Activated CD4-positive, alpha-beta T cell treated with anti-CD3 and anti-CD28 coated beads for 36 hours (primary cell): ENCODE data around the gene CXCL6. TPM values are rescaled to one million over a fixed set of nuclear protein-coding genes. Genes with fewer than 3 reads are reported as not detected.

Experiments used
- ATAC-seq: fragments of 200-7000 bp; cut with Tn5 transposase; one replicate; pipeline ENCODE4 v1.10.0; 2021; ENCODE audit warnings: mild to moderate bottlenecking, moderate library complexity
- CTCF ChIA-PET: fragments of 350-600 bp; sonication (Branson Sonifier 250); formaldehyde crosslinking; loops from one replicate; lab custom pipeline; 2021; ENCODE audit warnings: antibody characterized with exemption; lab: Charles Lee
- POLR2A ChIA-PET: fragments of 350-600 bp; sonication (Branson Sonifier 250); formaldehyde crosslinking; loops from one replicate; lab custom pipeline; 2021; ENCODE audit warnings: antibody characterized with exemption, inconsistent platforms; lab: Charles Lee
- DNase-seq: peaks from one replicate; pipeline ENCODE4 v3.0.0-alpha.2; 2020
- H3K27ac Mint-ChIP-seq: one replicate; pipeline ENCODE4 v1.8.0; 2021; ENCODE audit warnings: mixed read lengths
- H3K27me3 Mint-ChIP-seq: one replicate; pipeline ENCODE4 v1.8.0; 2021; ENCODE audit warnings: mixed read lengths
- H3K36me3 Mint-ChIP-seq: one replicate; pipeline ENCODE4 v1.8.0; 2021; ENCODE audit warnings: low read depth, mixed read lengths
- H3K4me1 Mint-ChIP-seq: one replicate; pipeline ENCODE4 v1.8.0; 2021; ENCODE audit warnings: mixed read lengths
- H3K4me3 Mint-ChIP-seq: one replicate; pipeline ENCODE4 v1.8.0; 2021; ENCODE audit warnings: mild to moderate bottlenecking, moderate library complexity, mixed read lengths
- H3K9me3 Mint-ChIP-seq: one replicate; pipeline ENCODE4 v1.8.0; 2021; ENCODE audit warnings: low read depth, mixed read lengths
- intact Hi-C, 2 experiments: fragments of 100-400 bp; cut with DNase I in 1 of 2; cut with micrococcal nuclease in 1 of 2; formaldehyde crosslinking; loops; one replicate each; pipeline versions ENCODE4 v1.14.2 to v1.15.1; 2022 to 2024; cut with DNase I, micrococcal nuclease
- total RNA-seq, 2 experiments: library from RNA; stranded (reverse); gene quantifications; one replicate each; pipeline ENCODE4 v1.2.3, GENCODE V29; 2021

CXCL6 gene
- total RNA-seq, 2 experiments from 2014 or later: not detected

DNA sequence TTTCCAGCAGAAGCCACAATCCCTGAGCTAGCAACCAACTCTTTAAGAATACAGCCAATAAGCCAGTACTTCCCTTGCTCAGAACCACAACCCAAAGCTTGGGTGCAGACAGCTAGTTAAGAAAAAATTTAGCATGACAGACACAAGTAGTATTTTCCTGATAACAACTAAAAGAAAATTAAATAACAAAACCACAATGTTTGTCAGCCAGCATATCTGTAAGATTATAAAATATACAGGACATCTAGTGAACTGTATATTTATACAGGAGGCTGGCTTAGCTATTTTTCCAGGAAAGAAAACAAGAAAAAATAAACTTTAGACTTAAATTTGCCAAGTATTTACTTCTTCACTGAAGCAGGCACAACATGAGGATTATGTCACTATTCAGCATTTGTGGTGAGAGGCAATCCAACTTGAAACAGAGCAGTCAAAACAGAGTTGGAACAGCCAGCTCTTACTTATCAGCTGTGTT, 23.2 kb downstream of the CXCL6 start:
- no peak for ATAC-seq
- Mint-ChIP-seq H3K27me3 (no peaks in the 10 kb centered on the region), H3K27ac (no peak overlapping the region), H3K36me3 (no peaks in the 10 kb centered on the region), H3K4me3 (no peak overlapping the region), H3K9me3 (no peaks in the 10 kb centered on the region), H3K4me1 (no peaks in the 10 kb centered on the region)
- CTCF ChIA-PET: no interaction called here
- intact Hi-C loops: loop anchor here in 1 of 2 experiments (10.0 kb wide), 1 partner anchor 195 kb away; no protein-coding TSS in a partner anchor
- no peak for DNase-seq
- POLR2A ChIA-PET: no interaction called here

- no peak overlapping the region for H3K27ac Mint-ChIP-seq
- ATAC-seq: no peak
- no peaks in the 10 kb centered on the region for H3K9me3 Mint-ChIP-seq
- no peak overlapping the region for H3K4me3 Mint-ChIP-seq
- H3K36me3 Mint-ChIP-seq: no peaks in the 10 kb centered on the region
- intact Hi-C loops: loop anchor here in 1 of 2 experiments (10.0 kb wide), 1 partner anchor 195 kb away; no protein-coding TSS in a partner anchor
- H3K27me3 Mint-ChIP-seq: peaks cover 2% of the 10 kb centered on the region
- DNase-seq: no peak
- POLR2A ChIA-PET: no interaction called here
- no peaks in the 10 kb centered on the region for H3K4me1 Mint-ChIP-seq
- CTCF ChIA-PET: no interaction called here
These were observed 23.7 kb downstream of the CXCL6 start for GRCh38 chr4:73860181-73860580.

- H3K4me1 Mint-ChIP-seq: no peaks in the 10 kb centered on the region
- H3K4me3 Mint-ChIP-seq: no peak overlapping the region
- intact Hi-C loops: loop anchor here in 1 of 2 experiments (10.0 kb wide), 1 partner anchor 196 kb away; no protein-coding TSS in a partner anchor
- ChIA-PET POLR2A (no interaction called here), CTCF (no interaction called here)
- no peak for DNase-seq
- H3K9me3 Mint-ChIP-seq: no peaks in the 10 kb centered on the region
- H3K36me3 Mint-ChIP-seq: no peaks in the 10 kb centered on the region
- H3K27me3 Mint-ChIP-seq: peaks cover 5% of the 10 kb centered on the region
- no peak overlapping the region for H3K27ac Mint-ChIP-seq
- ATAC-seq: no peak
These were observed 24.4 kb downstream of the CXCL6 start for GRCh38 chr4:73860917-73861316.

DNA sequence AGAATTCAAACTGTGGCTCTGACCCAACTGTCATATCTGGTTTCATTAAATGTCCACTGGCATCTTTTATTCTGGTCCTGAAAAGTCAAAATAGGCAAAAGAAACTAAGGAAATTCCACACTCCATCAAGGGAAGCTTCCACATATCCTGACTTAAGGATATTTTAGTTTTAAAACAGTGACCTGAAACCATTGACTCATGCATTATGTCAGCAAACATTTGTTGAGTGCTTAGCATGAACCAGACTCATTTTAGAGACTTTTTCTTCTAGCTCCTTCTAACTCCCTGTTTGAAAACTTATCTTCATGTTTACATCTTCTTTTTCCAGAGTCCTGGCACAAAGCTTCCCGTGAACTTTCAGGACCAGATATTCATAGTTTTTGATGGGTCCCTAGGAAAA, 25.8 kb downstream of the CXCL6 start:
- Mint-ChIP-seq H3K36me3 (no peaks in the 10 kb centered on the region), H3K9me3 (no peaks in the 10 kb centered on the region), H3K4me1 (no peaks in the 10 kb centered on the region), H3K4me3 (no peak overlapping the region), H3K27ac (no peak overlapping the region), H3K27me3 (peaks cover 5% of the 10 kb centered on the region)
- ATAC-seq: no peak
- intact Hi-C loops: loop anchor here in 1 of 2 experiments (10.0 kb wide), 1 partner anchor 198 kb away; no protein-coding TSS in a partner anchor
- DNase-seq: no peak
- ChIA-PET POLR2A (no interaction called here), CTCF (interaction anchor here (1.2 kb wide), 1 partner anchor 22 kb away, joined by 3 read pairs; no protein-coding TSS in a partner anchor)

- ATAC-seq (no peak), DNase-seq (no peak)
- Mint-ChIP-seq H3K27me3 (peaks cover 19% of the 10 kb centered on the region), H3K36me3 (no peaks in the 10 kb centered on the region), H3K9me3 (no peaks in the 10 kb centered on the region), H3K27ac (no peak overlapping the region), H3K4me1 (no peaks in the 10 kb centered on the region), H3K4me3 (no peak overlapping the region)
- intact Hi-C loops: loop anchor here in 1 of 2 experiments (10.0 kb wide), 1 partner anchor 200 kb away; no protein-coding TSS in a partner anchor
- POLR2A ChIA-PET: no interaction called here
- CTCF ChIA-PET: interaction anchor here (1.0 kb wide), 1 partner anchor 33 kb away, joined by 3 read pairs; no protein-coding TSS in a partner anchor
These were observed 27.9 kb downstream of the CXCL6 start for GRCh38 chr4:73864365-73864764.

- intact Hi-C loops: loop anchor here in 1 of 2 experiments (10.0 kb wide), 1 partner anchor 200 kb away; no protein-coding TSS in a partner anchor
- no peak for DNase-seq
- CTCF ChIA-PET: interaction anchor here (1.0 kb wide), 1 partner anchor 32 kb away, joined by 3 read pairs; no protein-coding TSS in a partner anchor
- no peak overlapping the region for H3K27ac Mint-ChIP-seq
- no peaks in the 10 kb centered on the region for H3K9me3 Mint-ChIP-seq
- H3K4me1 Mint-ChIP-seq: no peaks in the 10 kb centered on the region
- POLR2A ChIA-PET: no interaction called here
- ATAC-seq: no peak
- no peak overlapping the region for H3K4me3 Mint-ChIP-seq
- no peaks in the 10 kb centered on the region for H3K36me3 Mint-ChIP-seq
- H3K27me3 Mint-ChIP-seq: peaks cover 24% of the 10 kb centered on the region
These were observed 28.5 kb downstream of the CXCL6 start for GRCh38 chr4:73864961-73865360.

DNA sequence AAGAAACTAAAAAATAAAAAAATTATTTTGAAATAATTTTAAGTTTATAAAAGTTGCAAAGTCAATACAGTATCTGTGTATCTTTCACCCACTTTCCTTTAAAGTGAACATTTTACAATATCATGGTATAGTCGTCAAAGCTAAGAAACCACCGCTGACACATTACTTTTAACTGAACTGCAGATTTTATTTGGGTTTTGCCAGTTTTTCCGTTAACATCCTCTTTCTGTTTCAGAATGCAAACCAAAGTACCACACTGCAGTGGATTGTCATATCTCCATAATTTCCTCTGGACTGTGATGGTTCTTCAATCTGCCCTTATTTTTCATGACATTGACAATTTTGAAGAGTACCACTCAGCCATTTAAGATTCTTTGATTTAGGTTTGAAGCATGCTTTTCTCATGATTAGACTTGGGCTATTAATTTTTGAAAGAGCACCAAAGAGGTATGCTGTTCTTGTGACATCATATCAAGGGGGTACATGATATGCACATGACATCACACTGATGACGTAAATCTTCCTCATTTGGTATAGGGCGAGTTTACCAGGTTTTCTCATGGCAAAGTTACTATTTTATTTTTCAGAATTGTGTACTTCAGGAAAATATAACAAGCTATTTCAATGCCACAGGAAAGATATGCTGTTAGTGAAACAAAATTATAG, 29.1 kb downstream of the CXCL6 start:
- H3K27ac Mint-ChIP-seq: no peak overlapping the region
- DNase-seq: no peak
- ChIA-PET CTCF (interaction anchor here (1.0 kb wide), 1 partner anchor 32 kb away, joined by 3 read pairs; no protein-coding TSS in a partner anchor), POLR2A (no interaction called here)
- intact Hi-C loops: loop anchor here in 1 of 2 experiments (10.0 kb wide), 1 partner anchor 201 kb away; no protein-coding TSS in a partner anchor
- H3K36me3 Mint-ChIP-seq: no peaks in the 10 kb centered on the region
- H3K4me1 Mint-ChIP-seq: no peaks in the 10 kb centered on the region
- H3K27me3 Mint-ChIP-seq: peaks cover 24% of the 10 kb centered on the region
- H3K9me3 Mint-ChIP-seq: no peaks in the 10 kb centered on the region
- H3K4me3 Mint-ChIP-seq: no peak overlapping the region
- ATAC-seq: no peak

GRCh38 chr4:73866246-73866645, 29.8 kb downstream of the CXCL6 start:
- intact Hi-C loops: loop anchor here in 1 of 2 experiments (10.0 kb wide), 1 partner anchor 201 kb away; no protein-coding TSS in a partner anchor
- CTCF ChIA-PET: no interaction called here
- H3K27ac Mint-ChIP-seq: no peak overlapping the region
- no peaks in the 10 kb centered on the region for H3K36me3 Mint-ChIP-seq
- ATAC-seq: no peak
- DNase-seq: no peak
- H3K9me3 Mint-ChIP-seq: no peaks in the 10 kb centered on the region
- peaks cover 26% of the 10 kb centered on the region for H3K27me3 Mint-ChIP-seq
- no peak overlapping the region for H3K4me3 Mint-ChIP-seq
- POLR2A ChIA-PET: no interaction called here
- no peaks in the 10 kb centered on the region for H3K4me1 Mint-ChIP-seq

GRCh38 chr4:73867783-73868182, 31.3 kb downstream of the CXCL6 start:
- POLR2A ChIA-PET: no interaction called here
- no peak for DNase-seq
- Mint-ChIP-seq H3K4me3 (no peak overlapping the region), H3K27me3 (peaks cover 28% of the 10 kb centered on the region), H3K27ac (no peak overlapping the region), H3K4me1 (no peaks in the 10 kb centered on the region), H3K9me3 (no peaks in the 10 kb centered on the region), H3K36me3 (no peaks in the 10 kb centered on the region)
- no peak for ATAC-seq
- CTCF ChIA-PET: no interaction called here
- intact Hi-C loops: loop anchor here in 1 of 2 experiments (10.0 kb wide), 1 partner anchor 203 kb away; no protein-coding TSS in a partner anchor

DNA sequence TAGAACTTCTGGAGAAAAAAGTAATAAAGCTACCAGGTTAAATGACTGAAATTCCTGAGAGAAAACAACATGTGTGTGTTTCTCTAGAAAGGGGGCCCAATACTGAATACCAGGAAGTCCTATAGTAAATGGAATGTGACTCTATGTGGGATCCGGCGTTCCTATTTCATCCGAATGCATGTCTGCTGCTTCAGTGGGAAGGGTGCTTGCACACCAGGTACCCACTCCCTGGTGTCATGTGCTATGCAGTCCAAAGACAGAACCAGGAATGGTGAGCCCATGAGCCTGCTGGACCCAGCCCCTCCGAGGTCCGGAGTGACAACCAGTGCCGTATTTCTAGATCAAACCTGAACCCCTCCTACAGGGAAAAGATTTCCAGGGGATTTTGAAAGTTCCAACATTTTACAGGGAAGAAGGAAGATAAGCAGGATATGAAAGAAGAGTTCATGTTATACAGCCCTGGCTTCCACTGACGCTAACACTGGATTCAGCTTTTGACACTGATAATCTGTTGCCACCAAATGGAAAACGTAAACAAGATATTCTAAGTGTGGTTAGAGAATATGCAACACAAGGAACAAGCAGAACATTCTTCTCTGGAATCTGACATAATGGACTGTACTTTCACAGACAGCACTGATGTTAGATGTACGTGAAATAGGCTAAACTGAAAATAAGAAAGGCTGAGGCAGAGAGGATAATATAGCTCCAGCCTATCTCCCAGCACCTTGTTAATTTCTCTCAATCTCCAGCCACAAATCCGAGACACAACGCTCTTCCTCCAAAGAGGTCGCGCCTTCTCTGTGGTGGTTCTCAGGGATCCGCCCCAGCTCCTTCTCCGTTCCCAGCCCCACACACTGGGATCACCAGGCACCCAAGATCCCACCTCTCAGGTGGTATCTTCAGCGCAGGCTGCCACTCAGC, 32.0 kb downstream of the CXCL6 start:
- Mint-ChIP-seq H3K27me3 (peaks cover 29% of the 10 kb centered on the region), H3K4me3 (no peak overlapping the region), H3K27ac (no peak overlapping the region), H3K4me1 (no peaks in the 10 kb centered on the region), H3K9me3 (no peaks in the 10 kb centered on the region), H3K36me3 (no peaks in the 10 kb centered on the region)
- ChIA-PET CTCF (no interaction called here), POLR2A (no interaction called here)
- intact Hi-C loops: loop anchor here in 1 of 2 experiments (10.0 kb wide), 1 partner anchor 204 kb away; no protein-coding TSS in a partner anchor
- no peak for ATAC-seq
- no peak for DNase-seq
